Lung (tissue), 12 donors: ENCODE results near the gene CIB2. TPM values are rescaled to one million over a fixed set of nuclear protein-coding genes. Genes with fewer than 3 reads are reported as not detected.

Experiments used
- ATAC-seq: fragments of 200-7000 bp; cut with Tn5 transposase; one replicate; pipeline ENCODE4 v1.9.1; 2020; ENCODE audit warnings: moderate number of reproducible peaks; ENCODE audit not compliant: insufficient read depth, low FRiP score
- DNase-seq, 3 donors: peaks; one replicate each; pipeline ENCODE4 v3.0.0-alpha.2; 2013 to 2017
- H3K27ac ChIP-seq, 2 donors: one replicate each; pipeline ENCODE4 v1.5.1; 2013; ENCODE audit warnings: mild to moderate bottlenecking in 2 of 2, moderate library complexity in 2 of 2, control low read depth in 1 of 2, inconsistent platforms in 1 of 2, low read depth in 1 of 2, low read length in 1 of 2
- H3K27me3 ChIP-seq, 3 donors: one replicate each; pipeline ENCODE4 v1.5.1; 2013; ENCODE audit warnings: low read length in 2 of 3; ENCODE audit not compliant: control insufficient read depth in 3 of 3, insufficient read depth in 3 of 3
- H3K36me3 ChIP-seq, 4 donors: one replicate each; pipeline ENCODE4 v1.5.1; 2013; ENCODE audit warnings: low read length in 4 of 4, mild to moderate bottlenecking in 1 of 4, moderate library complexity in 1 of 4; ENCODE audit not compliant: control insufficient read depth in 4 of 4, insufficient read depth in 4 of 4
- H3K4me1 ChIP-seq, 5 donors: one replicate each; pipeline ENCODE4 v1.5.1; 2013; ENCODE audit warnings: low read length in 5 of 5, mild to moderate bottlenecking in 2 of 5, moderate library complexity in 1 of 5; ENCODE audit not compliant: control insufficient read depth in 5 of 5, insufficient read depth in 5 of 5
- H3K4me3 ChIP-seq: one replicate; pipeline ENCODE4 v1.5.1; 2013; ENCODE audit warnings: mild to moderate bottlenecking, control low read depth, moderate library complexity
- H3K9ac ChIP-seq, 2 donors: one replicate each; pipeline ENCODE4 v1.5.1; 2013; ENCODE audit warnings: low read length in 2 of 2, control low read depth in 1 of 2; ENCODE audit not compliant: insufficient read depth in 1 of 2
- H3K9me3 ChIP-seq, 4 donors: one replicate each; pipeline ENCODE4 v1.5.1; 2013; ENCODE audit warnings: low read length in 3 of 4, mild to moderate bottlenecking in 1 of 4, moderate library complexity in 1 of 4; ENCODE audit not compliant: control insufficient read depth in 4 of 4, insufficient read depth in 3 of 4
- CTCF ChIP-seq: IDR thresholded peaks from 2 replicates; pipeline ENCODE4 v1.5.1; 2012; ENCODE audit warnings: mild to moderate bottlenecking; ENCODE audit errors: control extremely low read depth, extremely low read depth
- WGBS, 2 donors: extraction: QIAGEN DNeasy Blood & Tissue Kit; methylation state at CpG; one replicate each; pipeline ENCODE4 v1.1.7; 2013; 5-methylcytosine and 5-hydroxymethylcytosine counted together
- polyA plus RNA-seq, 2 donors: library from polyadenylated mRNA; stranded (reverse); fragments of 200-250 nt; gene quantifications; one replicate each; pipeline ENCODE4 v1.2.1, GENCODE V29; 2013
- total RNA-seq, 2 donors: library from RNA; depleted of rRNA in 1 of 2; stranded (reverse); fragments of >200 nt in 1 of 2; gene quantifications; one replicate each; pipeline ENCODE4 v1.2.1, GENCODE V29; 2014 to 2021
- donor health status: control.
- donor health status: control.
- donor health status: Bipolar disorder and iron deficiency.
- donor health status: healthy.
- donor health status: DM: yes; HTN: yes; CAD: no.

CIB2 gene
- total and polyA plus RNA-seq, 4 donors: 0.95 to 9.8 (median 2.1) TPM

- H3K36me3 ChIP-seq: peaks cover 35 to 45% (median 42%) of the 10 kb centered on the region in 4 donors
- no peak for ATAC-seq
Observed at GRCh38 chr15:78167227-78167888, 36.1 kb upstream of the CIB2 start.

GRCh38 chr15:78164010-78164409, 32.8 kb upstream of the CIB2 start:
- ATAC-seq: no peak
- TF ChIP-seq CTCF: no peak
- peaks cover 33 to 43% (median 35%) of the 10 kb centered on the region in 4 donors for H3K36me3 ChIP-seq

More at GRCh38 chr15:78167227-78167888, 36.1 kb upstream of the CIB2 start:
- TF ChIP-seq CTCF: no peak
- no peaks in the 10 kb centered on the region for H3K27me3 ChIP-seq
- no peak overlapping the region for H3K4me3 ChIP-seq
- no peak for DNase-seq
- 88 to 90% methylated on average over 10 of the region's 10 CpGs for WGBS, 2 donors
- H3K27ac ChIP-seq: no peak overlapping the region
- H3K4me1 ChIP-seq: peaks cover 0 to 1% (median 0%) of the 10 kb centered on the region in 5 donors
- H3K9ac ChIP-seq: no peak overlapping the region
- peaks cover 0 to 4% (median 0%) of the 10 kb centered on the region in 4 donors for H3K9me3 ChIP-seq

GRCh38 chr15:78162038-78162437, 30.8 kb upstream of the CIB2 start:
- no peak for ATAC-seq
- Histone ChIP-seq H3K9me3 (peaks cover 0 to 2% (median 0%) of the 10 kb centered on the region in 4 donors), H3K4me3 (no peak overlapping the region), H3K27me3 (no peaks in the 10 kb centered on the region), H3K4me1 (no peaks in the 10 kb centered on the region), H3K36me3 (peaks cover 27 to 40% (median 32%) of the 10 kb centered on the region in 4 donors), H3K27ac (no peak overlapping the region), H3K9ac (no peak overlapping the region)
- 91 to 94% methylated on average over 13 of the region's 13 CpGs for WGBS, 2 donors
- DNase-seq: no peak
- TF ChIP-seq CTCF: no peak

More at GRCh38 chr15:78164010-78164409, 32.8 kb upstream of the CIB2 start:
- Histone ChIP-seq H3K27ac (no peak overlapping the region), H3K27me3 (no peaks in the 10 kb centered on the region), H3K9ac (no peak overlapping the region), H3K4me3 (no peak overlapping the region), H3K9me3 (peaks cover 0 to 2% (median 0%) of the 10 kb centered on the region in 4 donors), H3K4me1 (no peaks in the 10 kb centered on the region)
- 93 to 95% methylated on average over 2 of the region's 2 CpGs for whole genome bisulfite sequencing, 2 donors
- DNase-seq: no peak
